ENCODE results near the gene LAMB2.

GRCh38 chr3:49157289-49157688 is 24.4 kb upstream of the LAMB2 start:
- TF ChIP-seq CTCF (IDR thresholded peaks at IDR 0.05) (no peak), POLR2A (IDR thresholded peaks at IDR 0.05) (no peak)
